Measurements from ENCODE around the gene PTPRU.

PTPRU gene

DNA sequence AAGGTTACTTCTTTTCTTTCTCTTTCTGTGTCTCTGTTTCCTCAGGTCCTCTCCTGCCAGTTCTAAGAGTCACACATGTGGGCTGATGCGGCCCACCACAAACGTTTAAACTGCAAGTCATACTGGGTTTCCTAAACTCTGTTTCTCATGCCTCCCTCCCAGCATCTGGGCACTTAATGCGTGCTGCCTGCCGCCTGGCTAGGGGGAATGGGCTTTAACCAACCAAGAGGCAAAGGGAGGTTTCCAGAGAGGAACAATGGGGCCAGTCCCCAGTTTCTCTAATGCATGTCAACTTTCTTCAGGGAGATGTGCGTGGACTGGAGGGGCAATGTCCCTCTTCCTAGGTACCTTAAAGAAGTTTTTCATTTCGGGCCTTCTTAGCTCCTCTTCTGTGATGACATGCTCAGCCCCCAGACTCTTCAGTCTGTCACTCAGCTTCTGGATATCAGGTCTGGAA lies 34.7 kb upstream of the PTPRU start:
- peaks cover 12 to 40% of the 10 kb centered on the region in 2 donors for H3K36me3 ChIP-seq (ENCODE audit: control insufficient read depth in 1 of 2, insufficient read depth in 2 of 2, low read length in 2 of 2)
- peaks cover 11 to 17% of the 10 kb centered on the region in 2 donors for H3K4me1 ChIP-seq (ENCODE audit: control insufficient read depth in 1 of 2, insufficient read depth in 2 of 2, low read length in 2 of 2)
- H3K27ac ChIP-seq (ENCODE audit: low read depth, low read length) = no peak overlapping the region
- no peak overlapping the region for H3K4me3 ChIP-seq (ENCODE audit: low read depth in 1 of 2, low read length in 2 of 2)
- no peak overlapping the region for H3K9ac ChIP-seq (ENCODE audit: low read depth in 1 of 2, low read length in 2 of 2)
- H3K27me3 ChIP-seq (ENCODE audit: control insufficient read depth in 1 of 2, insufficient read depth in 2 of 2, low read length in 2 of 2) = no peaks in the 10 kb centered on the region
- no peaks in the 10 kb centered on the region for H3K9me3 ChIP-seq (ENCODE audit: control insufficient read depth in 1 of 2, low read length in 2 of 2)

DNA sequence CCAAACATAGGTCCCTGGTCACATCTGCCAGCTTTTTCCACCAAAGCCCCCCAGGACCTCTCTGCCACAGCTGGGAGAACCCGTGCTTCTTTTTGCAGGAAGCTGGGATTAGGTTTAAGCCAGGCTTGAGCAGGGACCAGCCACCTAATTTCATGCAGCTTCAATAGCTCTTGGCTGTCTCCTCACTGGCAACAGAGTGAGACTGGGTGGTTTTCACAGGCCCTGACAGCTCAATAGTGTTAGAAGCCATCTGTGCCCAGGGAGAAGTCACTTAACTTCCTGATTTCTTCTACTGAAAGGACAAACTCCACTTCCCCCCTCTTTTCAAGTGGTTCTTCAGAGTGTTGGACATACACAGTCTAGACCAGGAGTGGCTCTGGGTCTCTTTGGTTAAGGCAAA lies 34.3 kb upstream of the PTPRU start:
- Histone ChIP-seq H3K27me3 (ENCODE audit: control insufficient read depth in 1 of 2, insufficient read depth in 2 of 2, low read length in 2 of 2) (no peaks in the 10 kb centered on the region), H3K36me3 (ENCODE audit: control insufficient read depth in 1 of 2, insufficient read depth in 2 of 2, low read length in 2 of 2) (peaks cover 14 to 43% of the 10 kb centered on the region in 2 donors), H3K27ac (ENCODE audit: low read depth, low read length) (no peak overlapping the region), H3K9me3 (ENCODE audit: control insufficient read depth in 1 of 2, low read length in 2 of 2) (no peaks in the 10 kb centered on the region), H3K9ac (ENCODE audit: low read depth in 1 of 2, low read length in 2 of 2) (peak overlapping the region in 1 of 2 donors; percentile 1), H3K4me1 (ENCODE audit: control insufficient read depth in 1 of 2, insufficient read depth in 2 of 2, low read length in 2 of 2) (peaks cover 11 to 15% of the 10 kb centered on the region in 2 donors), H3K4me3 (ENCODE audit: low read depth in 1 of 2, low read length in 2 of 2) (no peak overlapping the region)

DNA sequence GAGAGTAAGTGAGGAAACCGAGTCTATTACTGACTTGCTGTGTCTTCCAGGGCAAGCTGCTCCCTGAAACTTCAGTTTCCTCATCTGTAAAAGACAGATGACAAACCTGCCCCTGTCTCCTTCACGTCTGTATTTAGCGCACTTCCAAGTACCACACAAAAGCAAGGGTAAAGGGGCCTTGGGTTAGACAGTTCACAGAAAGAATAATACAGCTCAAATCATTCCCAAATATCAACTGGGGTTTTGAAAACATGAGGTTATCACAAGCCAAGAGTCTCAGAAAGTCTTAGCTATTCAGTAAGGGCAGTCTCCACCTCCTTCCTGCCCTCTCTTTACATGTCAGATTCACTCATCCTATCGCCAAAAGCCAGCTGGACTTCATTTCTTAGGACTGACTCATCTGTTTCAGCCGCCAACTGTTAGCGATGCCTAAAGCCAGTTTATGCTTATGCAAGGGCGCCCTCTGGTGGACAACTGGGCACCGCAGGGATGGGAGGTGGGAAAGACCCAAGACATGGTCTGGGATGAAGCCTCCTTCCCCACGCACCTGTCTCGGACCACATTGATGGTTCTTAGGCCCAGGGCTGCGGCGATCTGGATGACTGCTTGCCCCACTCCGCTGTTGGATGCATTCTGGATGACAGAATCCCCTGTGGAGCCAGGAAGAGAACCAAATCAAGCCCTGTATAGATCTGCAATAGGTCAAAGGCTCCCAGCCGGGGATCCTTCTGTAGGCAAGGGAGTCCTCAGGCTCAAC lies 33.6 kb upstream of the PTPRU start:
- no peak overlapping the region for H3K27ac ChIP-seq (ENCODE audit: low read depth, low read length)
- H3K4me3 ChIP-seq (ENCODE audit: low read depth in 1 of 2, low read length in 2 of 2) = no peak overlapping the region
- H3K9ac ChIP-seq (ENCODE audit: low read depth in 1 of 2, low read length in 2 of 2) = peak overlapping the region in 1 of 2 donors; percentile 3
- H3K4me1 ChIP-seq (ENCODE audit: control insufficient read depth in 1 of 2, insufficient read depth in 2 of 2, low read length in 2 of 2) = peaks cover 9 to 10% of the 10 kb centered on the region in 2 donors
- H3K9me3 ChIP-seq (ENCODE audit: control insufficient read depth in 1 of 2, low read length in 2 of 2) = no peaks in the 10 kb centered on the region
- peaks cover 14 to 43% of the 10 kb centered on the region in 2 donors for H3K36me3 ChIP-seq (ENCODE audit: control insufficient read depth in 1 of 2, insufficient read depth in 2 of 2, low read length in 2 of 2)
- H3K27me3 ChIP-seq (ENCODE audit: control insufficient read depth in 1 of 2, insufficient read depth in 2 of 2, low read length in 2 of 2) = no peaks in the 10 kb centered on the region

DNA sequence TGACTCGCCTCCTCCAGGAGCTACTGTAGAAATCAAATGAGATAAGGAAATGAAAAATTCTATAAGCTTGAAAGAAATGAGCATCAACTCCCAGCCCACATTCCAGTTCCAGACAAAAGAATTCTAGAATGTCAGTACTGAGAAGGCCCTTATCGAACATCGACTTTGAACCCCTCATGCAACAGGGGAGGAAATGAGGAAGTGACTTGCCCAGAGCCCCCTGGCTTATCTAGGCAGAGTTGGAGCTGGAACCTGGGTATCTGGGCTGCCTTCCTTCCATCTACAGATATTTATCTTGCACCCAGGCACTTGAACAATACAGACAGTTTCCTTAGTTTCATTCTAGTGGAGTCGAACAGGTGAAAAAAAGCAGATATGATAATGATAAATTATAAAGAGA lies 27.9 kb upstream of the PTPRU start:
- Histone ChIP-seq H3K27ac (ENCODE audit: low read depth, low read length) (no peak overlapping the region), H3K27me3 (ENCODE audit: control insufficient read depth in 1 of 2, insufficient read depth in 2 of 2, low read length in 2 of 2) (no peaks in the 10 kb centered on the region), H3K9me3 (ENCODE audit: control insufficient read depth in 1 of 2, low read length in 2 of 2) (no peaks in the 10 kb centered on the region), H3K4me1 (ENCODE audit: control insufficient read depth in 1 of 2, insufficient read depth in 2 of 2, low read length in 2 of 2) (peaks cover 6 to 10% of the 10 kb centered on the region in 2 donors), H3K36me3 (ENCODE audit: control insufficient read depth in 1 of 2, insufficient read depth in 2 of 2, low read length in 2 of 2) (peaks cover 18 to 40% of the 10 kb centered on the region in 2 donors), H3K9ac (ENCODE audit: low read depth in 1 of 2, low read length in 2 of 2) (no peak overlapping the region), H3K4me3 (ENCODE audit: low read depth in 1 of 2, low read length in 2 of 2) (no peak overlapping the region)

DNA sequence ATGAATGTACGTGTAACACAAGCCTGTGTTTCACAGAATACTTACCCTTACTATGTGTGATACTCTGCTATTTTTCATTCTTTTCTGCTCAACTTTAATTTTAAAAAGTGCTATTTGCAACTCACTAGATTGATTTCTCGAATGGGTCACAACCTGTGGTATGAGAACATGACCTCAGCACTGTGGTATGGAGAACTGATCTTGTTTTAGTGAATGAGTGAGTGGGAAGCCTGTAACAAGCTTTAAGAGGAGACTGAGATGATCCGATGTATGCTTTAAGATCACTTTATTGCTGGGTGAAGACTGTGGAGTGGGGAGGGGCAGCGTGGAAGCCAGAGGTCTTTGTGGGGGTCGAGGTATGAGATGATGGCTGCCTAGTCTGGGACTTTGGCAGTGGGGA lies 27.1 kb upstream of the PTPRU start:
- H3K4me3 ChIP-seq (ENCODE audit: low read depth in 1 of 2, low read length in 2 of 2) = no peak overlapping the region
- H3K9ac ChIP-seq (ENCODE audit: low read depth in 1 of 2, low read length in 2 of 2) = no peak overlapping the region
- H3K27me3 ChIP-seq (ENCODE audit: control insufficient read depth in 1 of 2, insufficient read depth in 2 of 2, low read length in 2 of 2) = no peaks in the 10 kb centered on the region
- H3K4me1 ChIP-seq (ENCODE audit: control insufficient read depth in 1 of 2, insufficient read depth in 2 of 2, low read length in 2 of 2) = peaks cover 6 to 10% of the 10 kb centered on the region in 2 donors
- no peaks in the 10 kb centered on the region for H3K9me3 ChIP-seq (ENCODE audit: control insufficient read depth in 1 of 2, low read length in 2 of 2)
- H3K36me3 ChIP-seq (ENCODE audit: control insufficient read depth in 1 of 2, insufficient read depth in 2 of 2, low read length in 2 of 2) = peaks cover 22 to 41% of the 10 kb centered on the region in 2 donors
- H3K27ac ChIP-seq (ENCODE audit: low read depth, low read length) = no peak overlapping the region

DNA sequence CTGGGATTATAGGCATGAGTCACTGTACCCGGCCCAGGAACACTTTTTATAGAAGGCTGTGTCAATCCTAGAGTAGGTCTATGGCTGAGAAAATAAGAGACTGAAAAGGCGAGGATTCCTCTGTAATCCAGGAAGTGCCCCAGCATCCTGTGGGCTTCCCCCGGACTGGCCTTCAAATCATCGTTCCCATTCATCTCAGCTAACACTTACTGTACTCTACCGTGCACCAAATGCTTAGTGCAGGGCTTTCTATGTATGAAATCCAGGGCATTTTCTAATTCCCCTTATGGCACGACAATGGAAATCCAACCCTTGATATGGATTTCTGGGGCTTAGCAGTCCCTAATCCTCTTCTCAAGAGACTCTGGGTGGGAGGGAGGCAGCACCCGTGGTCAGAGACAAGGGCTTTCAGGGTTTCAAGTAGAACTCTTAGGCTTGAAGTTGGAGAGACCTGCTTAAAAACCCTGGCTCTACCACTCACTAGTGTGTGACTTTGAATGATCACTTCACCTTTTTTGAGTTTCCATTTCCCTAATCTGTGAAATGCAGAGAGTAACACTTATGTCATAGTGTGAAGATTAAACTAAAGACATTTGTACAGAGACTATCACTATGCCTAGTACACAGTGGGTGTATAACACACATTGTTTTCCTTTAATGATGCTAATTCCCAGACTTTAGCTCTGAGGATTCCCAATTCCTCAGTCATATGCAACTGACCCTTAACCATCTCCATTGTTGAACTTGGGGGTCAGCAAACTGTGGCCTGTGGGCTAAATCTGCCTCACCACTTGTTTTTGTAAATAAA lies 25.8 kb upstream of the PTPRU start:
- peaks cover 6 to 10% of the 10 kb centered on the region in 2 donors for H3K4me1 ChIP-seq (ENCODE audit: control insufficient read depth in 1 of 2, insufficient read depth in 2 of 2, low read length in 2 of 2)
- H3K9me3 ChIP-seq (ENCODE audit: control insufficient read depth in 1 of 2, low read length in 2 of 2) = no peaks in the 10 kb centered on the region
- H3K36me3 ChIP-seq (ENCODE audit: control insufficient read depth in 1 of 2, insufficient read depth in 2 of 2, low read length in 2 of 2) = peaks cover 25 to 48% of the 10 kb centered on the region in 2 donors
- no peak overlapping the region for H3K9ac ChIP-seq (ENCODE audit: low read depth in 1 of 2, low read length in 2 of 2)
- H3K27me3 ChIP-seq (ENCODE audit: control insufficient read depth in 1 of 2, insufficient read depth in 2 of 2, low read length in 2 of 2) = no peaks in the 10 kb centered on the region
- no peak overlapping the region for H3K27ac ChIP-seq (ENCODE audit: low read depth, low read length)
- no peak overlapping the region for H3K4me3 ChIP-seq (ENCODE audit: low read depth in 1 of 2, low read length in 2 of 2)

DNA sequence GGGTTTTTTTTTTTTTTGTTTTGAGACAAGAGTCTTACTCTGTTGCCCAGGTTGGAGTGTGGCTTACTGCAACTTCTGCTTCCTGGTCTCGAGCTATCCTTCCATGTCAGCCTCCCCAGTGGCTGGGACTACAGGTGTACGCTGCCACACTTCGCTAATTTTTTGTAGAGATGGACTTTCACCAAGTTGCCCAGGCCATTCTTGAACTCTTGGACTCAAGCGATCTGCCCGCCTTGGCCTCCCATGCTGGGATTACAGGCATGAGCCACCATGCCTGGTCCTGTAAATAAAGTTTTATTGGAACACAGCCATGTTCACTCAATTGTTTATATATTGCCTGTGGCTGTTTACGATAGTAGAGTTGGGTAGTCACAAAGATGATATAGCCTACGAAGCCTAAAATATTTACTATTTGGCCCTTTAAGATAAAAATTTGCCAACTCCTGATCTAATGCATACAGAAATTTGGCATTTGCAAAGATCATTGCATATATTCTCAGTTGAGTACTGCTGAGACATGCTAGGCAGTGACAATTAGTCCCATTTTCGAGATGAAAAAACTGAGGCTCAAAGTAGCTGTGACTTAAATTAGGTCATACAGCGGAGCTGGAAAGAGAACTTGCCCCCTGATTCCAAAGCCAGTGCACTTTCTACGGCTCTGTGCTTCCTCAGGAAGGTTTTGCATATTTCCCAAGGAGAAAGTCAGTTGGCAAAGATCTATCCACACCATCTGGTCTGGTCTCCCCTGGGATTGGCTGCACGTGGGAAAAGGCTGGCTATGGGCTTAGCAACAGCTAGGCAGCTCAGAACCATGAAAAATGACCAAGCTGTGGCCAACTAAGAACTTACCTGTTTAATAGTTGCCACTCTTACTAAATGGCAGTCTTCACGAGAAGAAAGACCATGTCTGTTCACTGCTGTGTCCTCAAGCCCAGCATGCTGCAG lies 25.0 kb upstream of the PTPRU start:
- Histone ChIP-seq H3K9ac (ENCODE audit: low read depth in 1 of 2, low read length in 2 of 2) (no peak overlapping the region), H3K27ac (ENCODE audit: low read depth, low read length) (no peak overlapping the region), H3K27me3 (ENCODE audit: control insufficient read depth in 1 of 2, insufficient read depth in 2 of 2, low read length in 2 of 2) (no peaks in the 10 kb centered on the region), H3K9me3 (ENCODE audit: control insufficient read depth in 1 of 2, low read length in 2 of 2) (no peaks in the 10 kb centered on the region), H3K36me3 (ENCODE audit: control insufficient read depth in 1 of 2, insufficient read depth in 2 of 2, low read length in 2 of 2) (peaks cover 24 to 49% of the 10 kb centered on the region in 2 donors), H3K4me3 (ENCODE audit: low read depth in 1 of 2, low read length in 2 of 2) (no peak overlapping the region), H3K4me1 (ENCODE audit: control insufficient read depth in 1 of 2, insufficient read depth in 2 of 2, low read length in 2 of 2) (peaks cover 6 to 10% of the 10 kb centered on the region in 2 donors)

DNA sequence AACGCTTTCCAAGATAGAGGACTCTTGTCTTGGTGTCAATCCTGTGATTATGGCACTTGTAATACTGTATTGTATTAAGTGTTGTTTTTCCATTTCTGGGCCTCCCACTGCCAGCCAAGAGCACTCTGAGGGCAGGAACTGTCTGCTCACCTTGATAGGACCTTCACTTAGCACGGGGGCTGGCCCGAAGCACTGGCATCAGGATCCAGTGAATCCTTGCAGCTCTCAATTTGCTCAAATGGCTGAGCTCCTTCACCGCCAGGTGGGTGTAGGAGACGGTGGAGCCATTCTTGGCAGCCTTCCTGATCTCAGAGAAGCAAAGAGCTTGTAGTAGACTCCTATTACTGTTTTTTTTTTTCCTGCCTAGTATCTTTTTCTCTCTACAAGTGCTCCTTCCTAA lies 23.3 kb upstream of the PTPRU start:
- no peak overlapping the region for H3K9ac ChIP-seq (ENCODE audit: low read depth in 1 of 2, low read length in 2 of 2)
- no peaks in the 10 kb centered on the region for H3K9me3 ChIP-seq (ENCODE audit: control insufficient read depth in 1 of 2, low read length in 2 of 2)
- H3K4me3 ChIP-seq (ENCODE audit: low read depth in 1 of 2, low read length in 2 of 2) = no peak overlapping the region
- H3K36me3 ChIP-seq (ENCODE audit: control insufficient read depth in 1 of 2, insufficient read depth in 2 of 2, low read length in 2 of 2) = peaks cover 20 to 47% of the 10 kb centered on the region in 2 donors
- H3K4me1 ChIP-seq (ENCODE audit: control insufficient read depth in 1 of 2, insufficient read depth in 2 of 2, low read length in 2 of 2) = peaks cover 5 to 6% of the 10 kb centered on the region in 2 donors
- no peaks in the 10 kb centered on the region for H3K27me3 ChIP-seq (ENCODE audit: control insufficient read depth in 1 of 2, insufficient read depth in 2 of 2, low read length in 2 of 2)
- H3K27ac ChIP-seq (ENCODE audit: low read depth, low read length) = no peak overlapping the region

DNA sequence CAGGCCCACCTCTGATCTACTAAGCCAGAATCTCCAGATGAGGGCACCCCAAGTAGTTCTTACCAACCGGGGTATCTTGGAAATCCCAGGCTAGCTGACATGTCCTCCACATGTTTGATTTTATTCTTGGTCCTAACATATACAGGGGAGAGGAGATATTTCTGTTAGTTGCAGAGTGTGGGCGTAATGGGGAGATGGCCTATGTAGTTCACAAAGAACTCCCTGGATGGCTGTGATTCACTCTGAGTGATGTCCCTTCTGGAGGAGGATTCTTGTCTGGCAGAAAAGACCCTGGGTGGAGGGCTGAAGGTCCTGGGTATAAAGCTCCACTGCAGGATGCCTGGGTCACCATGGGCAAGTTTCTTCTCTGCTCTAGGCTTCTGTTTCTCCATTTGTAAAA lies 18.7 kb upstream of the PTPRU start:
- Histone ChIP-seq H3K9ac (ENCODE audit: low read depth in 1 of 2, low read length in 2 of 2) (no peak overlapping the region), H3K36me3 (ENCODE audit: control insufficient read depth in 1 of 2, insufficient read depth in 2 of 2, low read length in 2 of 2) (peaks cover 15 to 44% of the 10 kb centered on the region in 2 donors), H3K9me3 (ENCODE audit: control insufficient read depth in 1 of 2, low read length in 2 of 2) (no peaks in the 10 kb centered on the region), H3K4me3 (ENCODE audit: low read depth in 1 of 2, low read length in 2 of 2) (no peak overlapping the region), H3K27ac (ENCODE audit: low read depth, low read length) (no peak overlapping the region), H3K27me3 (ENCODE audit: control insufficient read depth in 1 of 2, insufficient read depth in 2 of 2, low read length in 2 of 2) (no peaks in the 10 kb centered on the region), H3K4me1 (ENCODE audit: control insufficient read depth in 1 of 2, insufficient read depth in 2 of 2, low read length in 2 of 2) (no peaks in the 10 kb centered on the region)

All from duodenal mucosa (tissue), 2 donors.